GM23338 (cell line): ENCODE results near the gene MPPE1. TPM values are rescaled to one million over a fixed set of nuclear protein-coding genes. Genes with fewer than 3 reads are reported as not detected.

Experiments
- ATAC-seq: fragments of 200-7000 bp; cut with Tn5 transposase; 3 replicates; pipeline ENCODE4 v1.9.1; 2020
- DNase-seq: peaks from one replicate; pipeline ENCODE4 v3.0.0-alpha.2; 2015; ENCODE audit warnings: low spot score
- H2AFZ ChIP-seq: fragments of 200-600 bp; sonication (generic); 2 replicates; pipeline ENCODE4 v1.8.0; 2016; ENCODE audit warnings: antibody characterized with exemption, mild to moderate bottlenecking, moderate library complexity
- H3F3A ChIP-seq: fragments of 200-600 bp; sonication (generic); replicated peaks from 2 replicates; pipeline ENCODE4 v1.8.0; 2017; ENCODE audit warnings: antibody characterized with exemption, mixed run types, low read depth
- H3K27ac ChIP-seq: fragments of 200-600 bp; sonication (generic); 2 replicates; pipeline ENCODE4 v1.6.1; 2016; ENCODE audit warnings: low read depth
- H3K27me3 ChIP-seq: fragments of 200-600 bp; sonication (generic); 2 replicates; pipeline ENCODE4 v1.8.0; 2016; ENCODE audit warnings: mild to moderate bottlenecking, mixed run types, moderate library complexity; ENCODE audit not compliant: insufficient read depth
- H3K36me3 ChIP-seq: fragments of 200-600 bp; sonication (generic); 2 replicates; pipeline ENCODE4 v1.8.0; 2016; ENCODE audit warnings: mild to moderate bottlenecking; ENCODE audit not compliant: insufficient read depth
- H3K4me1 ChIP-seq: fragments of 200-600 bp; sonication (generic); 2 replicates; pipeline ENCODE4 v1.8.0; 2016; ENCODE audit warnings: mild to moderate bottlenecking, moderate library complexity; ENCODE audit not compliant: insufficient read depth
- H3K4me2 ChIP-seq: fragments of 200-600 bp; sonication (generic); 2 replicates; pipeline ENCODE4 v1.7.1; 2017; ENCODE audit warnings: mixed run types
- H3K4me3 ChIP-seq: fragments of 200-600 bp; sonication (generic); 2 replicates; pipeline ENCODE4 v1.6.1; 2016; ENCODE audit warnings: mixed run types
- H3K79me2 ChIP-seq: fragments of 200-600 bp; sonication (generic); replicated peaks from 2 replicates; pipeline ENCODE4 v1.8.0; 2017; ENCODE audit warnings: mild to moderate bottlenecking; ENCODE audit not compliant: insufficient read depth
- H3K9me2 ChIP-seq: fragments of 200-600 bp; sonication (generic); 2 replicates; pipeline ENCODE4 v1.8.0; 2017; ENCODE audit not compliant: insufficient read depth
- H4K20me1 ChIP-seq: fragments of 200-600 bp; sonication (generic); replicated peaks from 2 replicates; pipeline ENCODE4 v1.8.0; 2017; ENCODE audit warnings: mild to moderate bottlenecking; ENCODE audit not compliant: insufficient read depth
- H3K27ac Mint-ChIP-seq: 2 replicates; pipeline ENCODE4 v1.8.0; 2020; ENCODE audit warnings: inconsistent platforms, mild to moderate bottlenecking, moderate library complexity, mixed read lengths
- H3K27me3 Mint-ChIP-seq: 3 replicates; pipeline ENCODE4 v1.8.0; 2022; ENCODE audit warnings: low read depth, mild to moderate bottlenecking, moderate library complexity, mixed read lengths, inconsistent platforms; ENCODE audit not compliant: insufficient read depth, poor library complexity
- H3K36me3 Mint-ChIP-seq: 3 replicates; pipeline ENCODE4 v1.8.0; 2021; ENCODE audit warnings: low read depth, mild to moderate bottlenecking, inconsistent platforms, moderate library complexity, mixed read lengths
- H3K4me1 Mint-ChIP-seq: 3 replicates; pipeline ENCODE4 v1.8.0; 2020; ENCODE audit warnings: mild to moderate bottlenecking, inconsistent platforms, mixed read lengths
- H3K4me3 Mint-ChIP-seq: 3 replicates; pipeline ENCODE4 v1.8.0; 2021; ENCODE audit warnings: moderate library complexity, mild to moderate bottlenecking, inconsistent platforms, mixed read lengths
- H3K9me3 Mint-ChIP-seq: 3 replicates; pipeline ENCODE4 v1.8.0; 2020; ENCODE audit warnings: moderate library complexity, mild to moderate bottlenecking, inconsistent platforms, mixed read lengths
- CREB1 ChIP-seq: fragments of 250-450 bp; sonication (Bioruptor Pico); IDR thresholded peaks from 2 replicates; pipeline ENCODE4 v1.5.0; 2020; ENCODE audit warnings: low read depth, mild to moderate bottlenecking, moderate library complexity
- EZH2 ChIP-seq: fragments of 200-600 bp; sonication (generic); IDR thresholded peaks from one replicate; pipeline ENCODE4 v1.8.0; 2017; ENCODE audit warnings: antibody characterized with exemption, mild to moderate bottlenecking, low read depth; ENCODE audit not compliant: unreplicated experiment
- EZH2phosphoT487 ChIP-seq: fragments of 200-600 bp; sonication (generic); IDR thresholded peaks from one replicate; pipeline ENCODE4 v1.8.1; 2018; ENCODE audit warnings: antibody characterized with exemption; ENCODE audit not compliant: unreplicated experiment
- JUNB ChIP-seq: IDR thresholded peaks from one replicate; pipeline ENCODE4 v1.6.1; 2016; ENCODE audit warnings: antibody characterized with exemption; ENCODE audit not compliant: unreplicated experiment
- NANOG ChIP-seq: IDR thresholded peaks from 2 replicates; pipeline ENCODE4 v1.6.1; 2016; ENCODE audit warnings: antibody characterized with exemption, borderline replicate concordance
- STAT1 ChIP-seq: IDR thresholded peaks from one replicate; pipeline ENCODE4 v1.6.1; 2016; ENCODE audit warnings: antibody characterized with exemption; ENCODE audit not compliant: unreplicated experiment
- ZNF114 ChIP-seq: fragments of 250-450 bp; sonication (Bioruptor Pico); IDR thresholded peaks from 2 replicates; pipeline ENCODE4 v1.5.0; 2020; ENCODE audit warnings: mild to moderate bottlenecking, moderate library complexity
- ZNF331 ChIP-seq: fragments of 250-450 bp; sonication (Bioruptor Pico); IDR thresholded peaks from 2 replicates; pipeline ENCODE4 v1.5.0; 2020; ENCODE audit warnings: low read depth, mild to moderate bottlenecking, moderate library complexity
- polyA plus RNA-seq: library from polyadenylated mRNA; unstranded; fragments of >200 nt; fragmentation: Nextera tagmentation; extraction: Ambion mirVana; gene quantifications from 2 replicates; pipeline ENCODE4 v1.2.1, GENCODE V29; 2016
- total RNA-seq: library from RNA; depleted of rRNA; stranded (reverse); fragments of >200 nt; shearing (Covaris generic); gene quantifications from 2 replicates; pipeline ENCODE4 v1.2.3, GENCODE V29; 2014
- TF ChIP-seq, protein P1 (sequence below): IDR thresholded peaks from 2 replicates; pipeline ENCODE4 v1.6.1; 2016; ENCODE audit warnings: antibody characterized with exemption
- TF ChIP-seq, protein P2 (sequence below): IDR thresholded peaks from one replicate; pipeline ENCODE4 v1.6.1; 2018; ENCODE audit warnings: antibody characterized with exemption; ENCODE audit not compliant: unreplicated experiment
- TF ChIP-seq, protein P3 (sequence below): fragments of 250-450 bp; sonication (Bioruptor Pico); IDR thresholded peaks from 2 replicates; pipeline ENCODE4 v1.5.0; 2020; ENCODE audit warnings: mild to moderate bottlenecking, moderate library complexity
- TF ChIP-seq, protein P4 (sequence below), 2 experiments: fragments of 200-600 bp in 1 of 2; sonication (generic) in 1 of 2; conservative IDR thresholded peaks; 2 replicates each; pipeline versions ENCODE4 v1.5.1 to v1.6.1; 2016 to 2017; ENCODE audit warnings: antibody characterized with exemption in 2 of 2, low read depth in 2 of 2, mild to moderate bottlenecking in 2 of 2, moderate library complexity in 1 of 2

MPPE1 gene
- total and polyA plus RNA-seq, 2 experiments from 2014 or later: 18.8 to 24.6 TPM

DNA sequence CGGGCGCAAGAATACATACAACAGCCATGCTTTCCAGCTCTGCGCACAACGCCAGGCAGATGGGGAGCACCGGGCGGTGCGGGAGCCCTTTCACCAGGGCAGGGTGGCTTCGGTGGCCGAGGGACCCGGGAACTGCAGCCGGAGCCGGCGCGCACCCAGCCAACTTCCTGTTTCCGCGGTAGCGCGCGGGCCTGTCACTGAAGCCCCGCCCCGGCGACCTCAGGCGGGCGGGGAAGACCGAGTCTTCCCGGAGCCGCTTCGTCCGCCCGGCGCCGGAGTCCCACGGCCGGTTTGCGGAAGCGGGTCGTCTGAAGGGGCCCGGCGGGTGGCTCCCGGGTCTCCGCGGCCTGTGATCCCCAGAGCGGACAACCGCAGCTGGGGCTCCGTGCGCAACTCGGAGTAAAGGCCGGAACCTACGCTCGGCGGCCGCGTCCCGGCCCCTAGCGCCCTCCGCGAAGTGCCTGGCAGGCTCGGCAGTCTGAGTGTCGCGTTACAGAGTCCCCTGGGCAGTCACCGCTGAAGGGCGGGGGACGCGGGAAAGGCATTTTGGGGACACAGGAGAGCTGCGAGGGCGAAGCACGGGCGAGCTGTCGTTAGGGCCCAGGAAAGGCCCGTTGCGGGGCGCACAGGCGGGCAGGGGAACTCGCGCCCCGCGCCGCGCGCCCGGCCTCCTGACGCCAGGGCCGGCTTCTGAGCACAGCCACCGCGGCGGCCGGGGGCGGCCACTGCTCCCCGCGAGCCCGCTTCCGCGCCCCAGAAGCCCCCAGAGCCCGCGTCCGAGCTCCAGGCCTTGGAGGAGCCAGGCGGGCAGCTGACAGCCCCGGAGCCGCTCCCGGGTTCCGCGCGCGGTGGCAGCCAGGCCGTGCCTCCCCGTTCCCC, at the start of gene MPPE1 (continued):
- no peak for TF ChIP-seq JUNB

DNA sequence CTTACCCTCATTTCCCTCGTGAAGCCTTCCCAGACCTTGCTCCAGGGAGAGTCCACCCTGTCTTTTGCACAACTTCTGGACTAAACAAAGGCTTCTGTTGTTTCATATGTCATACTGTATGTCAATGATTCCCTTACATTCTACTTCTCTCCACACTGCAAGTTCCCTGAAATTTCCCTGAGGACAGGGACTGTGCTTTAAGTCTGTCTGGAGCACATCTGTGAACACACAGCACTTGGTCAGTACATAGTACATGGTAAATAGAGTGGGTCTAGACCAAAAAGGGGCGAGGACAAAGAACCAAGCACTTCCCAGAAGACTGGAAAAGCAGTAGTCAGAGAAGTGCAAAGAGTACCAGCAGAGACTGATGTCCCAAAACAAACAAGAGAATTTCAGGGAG, 49.5 kb upstream of the MPPE1 start:
- Histone ChIP-seq H3K4me2 (no peak overlapping the region), H3K4me1 (no peaks in the 10 kb centered on the region), H3K9me2 (no peaks in the 10 kb centered on the region), H3F3A (0 out of 2 replicates have a peak, but pooled peaks cover 3% of the 10 kb centered on the region), H3K27ac (no peak overlapping the region), H3K4me3 (no peak overlapping the region), H4K20me1 (no peaks in the 10 kb centered on the region), H3K79me2 (no peaks in the 10 kb centered on the region), H2AFZ (no peak overlapping the region), H3K36me3 (no peaks in the 10 kb centered on the region; the same call in 1 of the 2 replicates), H3K27me3 (no peaks in the 10 kb centered on the region)
- H3K4me3 Mint-ChIP-seq: no peak overlapping the region
- H3K36me3 Mint-ChIP-seq: peaks cover 24% of the 10 kb centered on the region
- H3K4me1 Mint-ChIP-seq: peaks cover 11% of the 10 kb centered on the region
- H3K27me3 Mint-ChIP-seq: peaks cover 2% of the 10 kb centered on the region
- peaks cover 36% of the 10 kb centered on the region for H3K9me3 Mint-ChIP-seq
- ATAC-seq (no peak), DNase-seq (no peak)
- H3K27ac Mint-ChIP-seq: no peak overlapping the region
- TF ChIP-seq, protein P1, sequence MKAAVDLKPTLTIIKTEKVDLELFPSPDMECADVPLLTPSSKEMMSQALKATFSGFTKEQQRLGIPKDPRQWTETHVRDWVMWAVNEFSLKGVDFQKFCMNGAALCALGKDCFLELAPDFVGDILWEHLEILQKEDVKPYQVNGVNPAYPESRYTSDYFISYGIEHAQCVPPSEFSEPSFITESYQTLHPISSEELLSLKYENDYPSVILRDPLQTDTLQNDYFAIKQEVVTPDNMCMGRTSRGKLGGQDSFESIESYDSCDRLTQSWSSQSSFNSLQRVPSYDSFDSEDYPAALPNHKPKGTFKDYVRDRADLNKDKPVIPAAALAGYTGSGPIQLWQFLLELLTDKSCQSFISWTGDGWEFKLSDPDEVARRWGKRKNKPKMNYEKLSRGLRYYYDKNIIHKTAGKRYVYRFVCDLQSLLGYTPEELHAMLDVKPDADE: no peak
- TF ChIP-seq, protein P2, sequence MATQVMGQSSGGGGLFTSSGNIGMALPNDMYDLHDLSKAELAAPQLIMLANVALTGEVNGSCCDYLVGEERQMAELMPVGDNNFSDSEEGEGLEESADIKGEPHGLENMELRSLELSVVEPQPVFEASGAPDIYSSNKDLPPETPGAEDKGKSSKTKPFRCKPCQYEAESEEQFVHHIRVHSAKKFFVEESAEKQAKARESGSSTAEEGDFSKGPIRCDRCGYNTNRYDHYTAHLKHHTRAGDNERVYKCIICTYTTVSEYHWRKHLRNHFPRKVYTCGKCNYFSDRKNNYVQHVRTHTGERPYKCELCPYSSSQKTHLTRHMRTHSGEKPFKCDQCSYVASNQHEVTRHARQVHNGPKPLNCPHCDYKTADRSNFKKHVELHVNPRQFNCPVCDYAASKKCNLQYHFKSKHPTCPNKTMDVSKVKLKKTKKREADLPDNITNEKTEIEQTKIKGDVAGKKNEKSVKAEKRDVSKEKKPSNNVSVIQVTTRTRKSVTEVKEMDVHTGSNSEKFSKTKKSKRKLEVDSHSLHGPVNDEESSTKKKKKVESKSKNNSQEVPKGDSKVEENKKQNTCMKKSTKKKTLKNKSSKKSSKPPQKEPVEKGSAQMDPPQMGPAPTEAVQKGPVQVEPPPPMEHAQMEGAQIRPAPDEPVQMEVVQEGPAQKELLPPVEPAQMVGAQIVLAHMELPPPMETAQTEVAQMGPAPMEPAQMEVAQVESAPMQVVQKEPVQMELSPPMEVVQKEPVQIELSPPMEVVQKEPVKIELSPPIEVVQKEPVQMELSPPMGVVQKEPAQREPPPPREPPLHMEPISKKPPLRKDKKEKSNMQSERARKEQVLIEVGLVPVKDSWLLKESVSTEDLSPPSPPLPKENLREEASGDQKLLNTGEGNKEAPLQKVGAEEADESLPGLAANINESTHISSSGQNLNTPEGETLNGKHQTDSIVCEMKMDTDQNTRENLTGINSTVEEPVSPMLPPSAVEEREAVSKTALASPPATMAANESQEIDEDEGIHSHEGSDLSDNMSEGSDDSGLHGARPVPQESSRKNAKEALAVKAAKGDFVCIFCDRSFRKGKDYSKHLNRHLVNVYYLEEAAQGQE: no peak
- TF ChIP-seq CREB1 (CRISPR knock-in tag) (no peak), ZNF331 (CRISPR knock-in tag) (no peak), NANOG (no peak), EZH2phosphoT487 (no peak), STAT1 (no peak), JUNB (no peak), EZH2 (no peak), ZNF114 (no peak)
- TF ChIP-seq, protein P3, sequence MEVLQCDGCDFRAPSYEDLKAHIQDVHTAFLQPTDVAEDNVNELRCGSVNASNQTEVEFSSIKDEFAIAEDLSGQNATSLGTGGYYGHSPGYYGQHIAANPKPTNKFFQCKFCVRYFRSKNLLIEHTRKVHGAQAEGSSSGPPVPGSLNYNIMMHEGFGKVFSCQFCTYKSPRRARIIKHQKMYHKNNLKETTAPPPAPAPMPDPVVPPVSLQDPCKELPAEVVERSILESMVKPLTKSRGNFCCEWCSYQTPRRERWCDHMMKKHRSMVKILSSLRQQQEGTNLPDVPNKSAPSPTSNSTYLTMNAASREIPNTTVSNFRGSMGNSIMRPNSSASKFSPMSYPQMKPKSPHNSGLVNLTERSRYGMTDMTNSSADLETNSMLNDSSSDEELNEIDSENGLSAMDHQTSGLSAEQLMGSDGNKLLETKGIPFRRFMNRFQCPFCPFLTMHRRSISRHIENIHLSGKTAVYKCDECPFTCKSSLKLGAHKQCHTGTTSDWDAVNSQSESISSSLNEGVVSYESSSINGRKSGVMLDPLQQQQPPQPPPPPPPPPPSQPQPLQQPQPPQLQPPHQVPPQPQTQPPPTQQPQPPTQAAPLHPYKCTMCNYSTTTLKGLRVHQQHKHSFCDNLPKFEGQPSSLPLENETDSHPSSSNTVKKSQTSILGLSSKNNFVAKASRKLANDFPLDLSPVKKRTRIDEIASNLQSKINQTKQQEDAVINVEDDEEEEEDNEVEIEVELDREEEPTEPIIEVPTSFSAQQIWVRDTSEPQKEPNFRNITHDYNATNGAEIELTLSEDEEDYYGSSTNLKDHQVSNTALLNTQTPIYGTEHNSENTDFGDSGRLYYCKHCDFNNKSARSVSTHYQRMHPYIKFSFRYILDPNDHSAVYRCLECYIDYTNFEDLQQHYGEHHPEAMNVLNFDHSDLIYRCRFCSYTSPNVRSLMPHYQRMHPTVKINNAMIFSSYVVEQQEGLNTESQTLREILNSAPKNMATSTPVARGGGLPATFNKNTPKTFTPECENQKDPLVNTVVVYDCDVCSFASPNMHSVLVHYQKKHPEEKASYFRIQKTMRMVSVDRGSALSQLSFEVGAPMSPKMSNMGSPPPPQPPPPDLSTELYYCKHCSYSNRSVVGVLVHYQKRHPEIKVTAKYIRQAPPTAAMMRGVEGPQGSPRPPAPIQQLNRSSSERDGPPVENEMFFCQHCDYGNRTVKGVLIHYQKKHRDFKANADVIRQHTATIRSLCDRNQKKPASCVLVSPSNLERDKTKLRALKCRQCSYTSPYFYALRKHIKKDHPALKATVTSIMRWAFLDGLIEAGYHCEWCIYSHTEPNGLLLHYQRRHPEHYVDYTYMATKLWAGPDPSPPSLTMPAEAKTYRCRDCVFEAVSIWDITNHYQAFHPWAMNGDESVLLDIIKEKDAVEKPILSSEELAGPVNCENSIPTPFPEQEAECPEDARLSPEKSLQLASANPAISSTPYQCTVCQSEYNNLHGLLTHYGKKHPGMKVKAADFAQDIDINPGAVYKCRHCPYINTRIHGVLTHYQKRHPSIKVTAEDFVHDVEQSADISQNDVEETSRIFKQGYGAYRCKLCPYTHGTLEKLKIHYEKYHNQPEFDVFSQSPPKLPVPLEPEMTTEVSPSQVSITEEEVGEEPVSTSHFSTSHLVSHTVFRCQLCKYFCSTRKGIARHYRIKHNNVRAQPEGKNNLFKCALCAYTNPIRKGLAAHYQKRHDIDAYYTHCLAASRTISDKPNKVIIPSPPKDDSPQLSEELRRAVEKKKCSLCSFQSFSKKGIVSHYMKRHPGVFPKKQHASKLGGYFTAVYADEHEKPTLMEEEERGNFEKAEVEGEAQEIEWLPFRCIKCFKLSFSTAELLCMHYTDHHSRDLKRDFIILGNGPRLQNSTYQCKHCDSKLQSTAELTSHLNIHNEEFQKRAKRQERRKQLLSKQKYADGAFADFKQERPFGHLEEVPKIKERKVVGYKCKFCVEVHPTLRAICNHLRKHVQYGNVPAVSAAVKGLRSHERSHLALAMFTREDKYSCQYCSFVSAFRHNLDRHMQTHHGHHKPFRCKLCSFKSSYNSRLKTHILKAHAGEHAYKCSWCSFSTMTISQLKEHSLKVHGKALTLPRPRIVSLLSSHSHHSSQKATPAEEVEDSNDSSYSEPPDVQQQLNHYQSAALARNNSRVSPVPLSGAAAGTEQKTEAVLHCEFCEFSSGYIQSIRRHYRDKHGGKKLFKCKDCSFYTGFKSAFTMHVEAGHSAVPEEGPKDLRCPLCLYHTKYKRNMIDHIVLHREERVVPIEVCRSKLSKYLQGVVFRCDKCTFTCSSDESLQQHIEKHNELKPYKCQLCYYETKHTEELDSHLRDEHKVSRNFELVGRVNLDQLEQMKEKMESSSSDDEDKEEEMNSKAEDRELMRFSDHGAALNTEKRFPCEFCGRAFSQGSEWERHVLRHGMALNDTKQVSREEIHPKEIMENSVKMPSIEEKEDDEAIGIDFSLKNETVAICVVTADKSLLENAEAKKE (CRISPR knock-in tag): no peak
- TF ChIP-seq, protein P4, sequence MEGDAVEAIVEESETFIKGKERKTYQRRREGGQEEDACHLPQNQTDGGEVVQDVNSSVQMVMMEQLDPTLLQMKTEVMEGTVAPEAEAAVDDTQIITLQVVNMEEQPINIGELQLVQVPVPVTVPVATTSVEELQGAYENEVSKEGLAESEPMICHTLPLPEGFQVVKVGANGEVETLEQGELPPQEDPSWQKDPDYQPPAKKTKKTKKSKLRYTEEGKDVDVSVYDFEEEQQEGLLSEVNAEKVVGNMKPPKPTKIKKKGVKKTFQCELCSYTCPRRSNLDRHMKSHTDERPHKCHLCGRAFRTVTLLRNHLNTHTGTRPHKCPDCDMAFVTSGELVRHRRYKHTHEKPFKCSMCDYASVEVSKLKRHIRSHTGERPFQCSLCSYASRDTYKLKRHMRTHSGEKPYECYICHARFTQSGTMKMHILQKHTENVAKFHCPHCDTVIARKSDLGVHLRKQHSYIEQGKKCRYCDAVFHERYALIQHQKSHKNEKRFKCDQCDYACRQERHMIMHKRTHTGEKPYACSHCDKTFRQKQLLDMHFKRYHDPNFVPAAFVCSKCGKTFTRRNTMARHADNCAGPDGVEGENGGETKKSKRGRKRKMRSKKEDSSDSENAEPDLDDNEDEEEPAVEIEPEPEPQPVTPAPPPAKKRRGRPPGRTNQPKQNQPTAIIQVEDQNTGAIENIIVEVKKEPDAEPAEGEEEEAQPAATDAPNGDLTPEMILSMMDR (conservative IDR thresholded peaks at IDR 0.05; ENCODE audit: low read depth in 2 of 2): no peak
